Esophagus squamous epithelium (tissue), 4 donors: ENCODE measurements around the gene GABBR2.

Source experiments
- POLR2A ChIP-seq, 4 donors: fragments of 450-650 bp; IDR thresholded peaks; one replicate each; pipeline ENCODE4 v1.6.1; 2017; ENCODE audit warnings: antibody characterized with exemption in 4 of 4, mild to moderate bottlenecking in 4 of 4, moderate library complexity in 3 of 4
- TF ChIP-seq, protein P1 (sequence below), 6 experiments: fragments of 450-650 bp in 4 of 6; fragments of 200-600 bp in 2 of 6; sonication (generic) in 2 of 6; IDR thresholded peaks; one replicate each; pipeline ENCODE4 v1.5.1; 2016 to 2019; ENCODE audit warnings: antibody characterized with exemption in 6 of 6, mild to moderate bottlenecking in 4 of 6, moderate library complexity in 4 of 6

DNA sequence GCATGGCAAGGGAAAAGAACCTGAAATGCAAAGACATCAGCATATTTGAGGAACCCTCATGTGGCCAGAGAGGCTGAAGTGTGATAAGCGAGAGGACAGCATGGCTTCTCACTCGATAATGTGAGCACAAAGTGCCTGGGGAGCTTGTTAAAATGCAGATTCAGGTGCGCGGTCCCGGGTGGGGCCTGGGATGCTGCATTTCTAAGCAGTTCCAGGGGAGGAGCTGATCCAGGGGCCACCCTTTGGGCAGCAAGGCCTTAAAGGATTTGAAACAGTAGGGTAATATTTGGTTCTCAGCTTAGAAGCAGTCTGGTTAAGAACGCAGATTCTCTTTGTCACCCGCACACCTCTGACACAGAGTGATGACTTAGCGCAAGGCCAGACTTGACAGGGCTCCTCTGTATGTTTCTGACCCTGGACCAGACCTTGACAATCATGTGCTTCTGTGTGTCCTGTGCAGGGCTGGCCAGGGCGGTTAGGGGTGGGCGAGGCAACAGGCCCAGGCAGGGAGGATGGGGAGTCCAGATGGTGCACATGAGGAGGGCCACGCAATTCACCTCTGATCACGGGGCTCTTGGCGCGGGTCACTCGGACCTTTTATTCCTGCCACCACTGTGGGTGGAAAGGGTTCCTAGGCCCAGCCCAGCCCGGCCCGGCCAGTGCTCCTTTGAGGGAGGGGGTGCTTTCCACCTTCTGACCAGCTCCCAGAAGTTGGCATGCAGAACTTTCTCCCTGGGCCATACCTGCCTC, 390.5 kb downstream of the GABBR2 start:
- TF ChIP-seq POLR2A (IDR thresholded peaks at IDR 0.05): no peak
- TF ChIP-seq, protein P1, sequence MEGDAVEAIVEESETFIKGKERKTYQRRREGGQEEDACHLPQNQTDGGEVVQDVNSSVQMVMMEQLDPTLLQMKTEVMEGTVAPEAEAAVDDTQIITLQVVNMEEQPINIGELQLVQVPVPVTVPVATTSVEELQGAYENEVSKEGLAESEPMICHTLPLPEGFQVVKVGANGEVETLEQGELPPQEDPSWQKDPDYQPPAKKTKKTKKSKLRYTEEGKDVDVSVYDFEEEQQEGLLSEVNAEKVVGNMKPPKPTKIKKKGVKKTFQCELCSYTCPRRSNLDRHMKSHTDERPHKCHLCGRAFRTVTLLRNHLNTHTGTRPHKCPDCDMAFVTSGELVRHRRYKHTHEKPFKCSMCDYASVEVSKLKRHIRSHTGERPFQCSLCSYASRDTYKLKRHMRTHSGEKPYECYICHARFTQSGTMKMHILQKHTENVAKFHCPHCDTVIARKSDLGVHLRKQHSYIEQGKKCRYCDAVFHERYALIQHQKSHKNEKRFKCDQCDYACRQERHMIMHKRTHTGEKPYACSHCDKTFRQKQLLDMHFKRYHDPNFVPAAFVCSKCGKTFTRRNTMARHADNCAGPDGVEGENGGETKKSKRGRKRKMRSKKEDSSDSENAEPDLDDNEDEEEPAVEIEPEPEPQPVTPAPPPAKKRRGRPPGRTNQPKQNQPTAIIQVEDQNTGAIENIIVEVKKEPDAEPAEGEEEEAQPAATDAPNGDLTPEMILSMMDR (IDR thresholded peaks at IDR 0.05): no peak
